GM18907 (cell line): ENCODE data around the gene CDH7.

Experiments
- ATAC-seq: cut with Tn5 transposase; IDR thresholded peaks from one replicate; pipeline ENCODE4 v1.9.1; 2021; ENCODE audit warnings: mild to moderate bottlenecking, moderate library complexity; ENCODE audit not compliant: unreplicated experiment

The CDH7 gene

GRCh38 chr18:65768120-65768778 lies 17.4 kb downstream of the CDH7 start:
- no peak for ATAC-seq

GRCh38 chr18:65769652-65770051 lies 18.8 kb downstream of the CDH7 start:
- no peak for ATAC-seq

DNA sequence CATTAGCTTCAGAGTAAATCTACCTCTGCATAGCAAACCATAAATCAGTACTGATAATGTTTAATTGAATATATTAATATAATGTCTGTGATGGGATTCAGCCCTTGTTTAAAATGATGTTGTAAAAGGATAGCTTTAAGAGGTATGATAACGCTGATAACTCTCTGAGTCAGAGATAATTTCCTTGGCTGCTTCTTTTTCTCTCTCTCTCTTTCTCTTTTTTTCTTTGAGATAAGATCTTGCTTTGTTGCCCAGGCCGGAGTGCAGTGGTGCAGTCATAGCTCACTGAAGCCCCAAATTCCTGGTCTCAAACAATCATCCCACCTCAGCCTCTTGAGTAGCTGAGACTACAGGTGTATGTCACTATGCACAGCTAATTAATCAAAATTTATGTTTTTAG lies 35.7 kb downstream of the CDH7 start:
- ATAC-seq = no peak

DNA sequence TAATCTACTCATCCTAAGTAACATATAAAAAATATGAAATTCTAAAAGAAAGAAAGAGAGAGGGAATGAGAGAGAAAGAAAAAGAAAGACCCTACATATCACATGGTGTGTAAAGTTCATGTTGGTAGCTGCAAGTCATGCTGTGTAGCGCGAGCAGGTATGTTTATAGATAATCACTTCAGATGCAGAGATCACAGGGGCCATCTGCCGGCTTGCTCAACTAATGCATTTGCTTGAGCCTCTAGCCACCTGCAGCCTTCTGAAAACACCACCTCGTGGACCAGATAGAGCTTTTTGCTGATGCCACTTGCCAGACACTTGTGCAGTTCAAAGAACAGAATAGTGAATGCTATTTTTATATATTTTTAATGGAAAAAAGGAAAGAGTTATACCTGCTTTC lies 37.6 kb downstream of the CDH7 start:
- ATAC-seq = no peak

GRCh38 chr18:65790604-65791003 lies 39.8 kb downstream of the CDH7 start:
- ATAC-seq = no peak

GRCh38 chr18:65791719-65792118 lies 40.9 kb downstream of the CDH7 start:
- ATAC-seq = no peak

- ATAC-seq = no peak
These were observed 41.8 kb downstream of the CDH7 start for GRCh38 chr18:65792456-65793074.

- no peak for ATAC-seq
These were observed 57.9 kb downstream of the CDH7 start for GRCh38 chr18:65808759-65809158.

DNA sequence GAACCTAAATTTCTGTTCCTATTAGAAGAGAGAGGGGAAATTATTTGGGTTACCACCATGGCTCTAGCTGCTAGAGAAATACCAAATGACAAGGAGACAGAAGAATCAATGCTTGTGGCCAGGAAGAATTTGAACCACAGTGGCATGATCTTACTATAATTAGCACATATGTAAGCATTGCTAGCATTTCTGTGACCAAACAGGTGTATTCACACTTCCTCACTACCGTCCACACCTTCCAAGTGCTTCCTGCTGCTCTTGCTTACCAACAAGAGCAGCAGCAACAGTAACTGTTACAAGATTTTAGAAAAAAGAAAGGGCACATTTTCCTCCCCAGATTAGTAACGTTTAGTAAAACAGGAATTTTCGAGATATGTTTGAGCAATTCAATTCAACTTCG lies 60.5 kb downstream of the CDH7 start:
- no peak for ATAC-seq

DNA sequence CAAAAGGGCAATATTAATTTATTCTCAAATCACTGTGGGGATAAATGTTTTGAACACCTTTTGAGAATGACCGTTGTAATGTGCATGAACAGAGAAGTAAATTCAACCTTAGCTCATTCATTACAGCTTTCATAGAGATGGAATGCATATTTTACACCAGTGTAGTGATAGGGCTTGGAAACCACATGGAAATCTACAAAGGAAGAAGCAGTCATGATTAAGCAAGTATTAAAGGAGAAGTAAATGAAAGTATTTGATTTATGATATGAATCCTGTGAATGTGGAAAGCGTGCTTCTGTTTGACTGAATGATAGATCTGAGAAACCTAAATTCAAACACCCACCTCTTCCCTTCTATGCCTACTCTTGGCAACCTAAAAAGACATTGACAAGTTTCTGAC lies 64.7 kb downstream of the CDH7 start:
- ATAC-seq = no peak

DNA sequence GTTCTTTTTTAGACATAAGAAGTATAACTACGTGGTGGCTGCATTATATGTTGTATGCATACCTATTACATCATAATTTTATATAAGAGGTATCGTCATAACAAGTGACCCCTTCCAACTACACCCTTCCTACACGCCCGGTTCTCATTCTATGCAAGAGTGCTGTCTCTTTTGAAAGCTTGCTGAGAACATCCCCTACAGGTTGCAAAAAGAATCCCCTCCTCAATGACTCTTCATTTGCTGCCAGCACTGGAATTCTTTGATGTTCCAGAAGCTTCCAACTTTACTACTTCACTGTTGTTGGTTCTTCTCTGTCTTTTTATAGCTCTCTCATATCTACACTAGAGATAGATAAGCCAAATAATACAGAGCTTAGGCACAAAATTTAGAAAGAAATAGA lies 66.4 kb downstream of the CDH7 start:
- ATAC-seq = no peak

DNA sequence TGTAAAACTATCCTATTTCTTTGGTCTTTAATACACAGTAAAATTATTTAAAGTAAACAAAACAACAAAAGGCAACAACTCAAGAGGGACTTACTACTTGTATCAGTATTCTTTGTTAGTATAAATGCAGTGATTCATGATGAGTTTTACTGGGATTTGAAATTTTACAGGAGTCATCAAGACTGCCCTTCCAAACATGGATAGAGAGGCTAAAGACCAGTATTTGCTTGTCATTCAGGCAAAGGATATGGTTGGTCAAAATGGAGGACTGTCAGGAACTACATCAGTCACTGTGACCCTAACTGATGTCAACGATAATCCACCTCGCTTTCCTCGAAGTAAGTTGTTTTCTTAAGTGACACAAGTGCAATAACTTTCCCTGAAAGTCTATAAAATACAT lies 71.1 kb downstream of the CDH7 start:
- no peak for ATAC-seq

GRCh38 chr18:65822826-65823225 lies 72.0 kb downstream of the CDH7 start:
- no peak for ATAC-seq

DNA sequence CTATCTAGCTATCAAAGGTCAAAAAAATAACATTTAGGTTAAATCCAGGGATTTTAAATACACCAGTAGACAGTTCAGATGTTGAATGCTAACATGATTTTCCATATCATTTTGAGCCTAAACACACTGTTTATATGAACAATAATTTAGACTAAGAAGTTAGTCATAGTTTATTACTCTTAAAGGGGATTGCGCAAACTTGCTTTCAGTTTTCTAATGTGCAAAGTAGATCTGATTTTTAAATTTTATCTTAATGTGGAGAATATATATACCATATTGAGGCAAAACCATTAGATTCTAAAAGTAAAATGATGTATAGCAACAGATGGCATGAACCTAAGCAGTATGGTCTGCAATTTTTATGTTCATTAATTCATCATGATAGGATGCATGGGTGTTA lies 76.6 kb downstream of the CDH7 start:
- ATAC-seq = no peak

GRCh38 chr18:65835881-65836280 lies 85.1 kb downstream of the CDH7 start:
- no peak for ATAC-seq

- ATAC-seq = no peak
These were observed 95.3 kb downstream of the CDH7 start for GRCh38 chr18:65846107-65846506.

GRCh38 chr18:65852273-65852672 lies 101.5 kb downstream of the CDH7 start:
- no peak for ATAC-seq

DNA sequence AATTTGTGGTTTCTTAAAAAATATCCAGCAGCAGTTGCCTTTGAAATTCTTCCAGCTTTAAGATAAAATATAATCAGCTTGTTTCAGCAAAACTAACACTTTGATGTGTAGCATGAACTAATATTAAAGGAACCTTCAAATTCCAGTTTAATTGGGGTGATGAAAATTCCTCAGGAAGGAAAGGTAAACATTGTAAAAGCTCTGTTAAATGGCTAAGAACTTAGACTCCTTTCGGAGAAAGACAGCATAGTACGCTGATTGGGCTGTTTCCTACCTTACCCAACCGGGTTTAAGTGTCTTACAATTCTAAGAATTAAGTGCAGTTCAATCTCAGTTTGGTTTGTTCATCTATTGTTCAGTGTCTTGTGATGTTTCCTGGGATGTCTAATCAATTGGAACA lies 108.3 kb downstream of the CDH7 start:
- no peak for ATAC-seq

- ATAC-seq = no peak
These were observed 118.7 kb downstream of the CDH7 start for GRCh38 chr18:65869527-65869926.

GRCh38 chr18:65876310-65876709 lies 125.5 kb downstream of the CDH7 start:
- ATAC-seq = no peak

GRCh38 chr18:65897292-65897691 lies 146.5 kb downstream of the CDH7 start:
- ATAC-seq = no peak

DNA sequence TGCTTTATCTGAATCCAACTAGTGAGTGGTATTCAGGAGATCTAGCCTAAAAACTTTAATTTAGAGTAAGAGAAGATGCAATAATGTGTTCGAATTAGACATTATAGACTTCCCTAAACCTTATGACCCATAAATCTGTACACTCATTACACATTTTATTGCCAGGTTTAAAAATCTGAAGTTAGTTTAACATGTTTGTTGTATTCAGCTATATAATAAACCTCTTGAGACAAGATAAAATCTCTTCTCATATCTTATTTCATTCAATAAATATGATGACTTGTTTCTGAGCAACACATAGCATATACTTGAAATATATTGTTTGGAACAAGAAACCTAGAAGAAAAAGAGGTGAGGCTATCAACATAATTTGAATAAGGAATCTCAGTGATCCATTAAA lies 150.7 kb downstream of the CDH7 start:
- ATAC-seq = no peak

DNA sequence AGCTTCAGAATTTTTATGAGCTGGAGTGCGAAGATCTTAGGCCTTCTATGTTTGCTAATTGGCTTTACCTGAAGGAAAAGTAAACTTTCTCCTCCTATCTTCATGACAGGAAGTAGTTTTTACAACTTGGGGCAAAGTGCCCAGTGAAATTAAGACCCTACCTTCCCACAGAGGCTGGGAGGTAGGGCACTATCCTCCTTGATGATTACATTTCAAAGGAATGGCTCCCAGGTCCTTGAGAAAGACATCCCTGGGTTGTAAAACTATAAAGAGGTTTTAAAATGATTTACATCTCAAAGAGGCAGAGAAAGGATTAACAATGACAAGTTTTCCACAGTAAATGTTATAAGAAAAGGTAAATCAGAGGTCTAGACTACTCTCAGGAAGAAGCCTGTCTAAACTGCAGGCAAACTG lies 155.8 kb downstream of the CDH7 start:
- ATAC-seq = no peak
